SHP77 treated with DMSO at 0.1 percent for 48 hours (cell line): Measurements from ENCODE around the gene ADARB2.
"Not testable (repeated sequence)": the region's sequence is repeated elsewhere in the genome, so short reads cannot be mapped to it uniquely, and the experiment has no call there.

Experiments
- DNase-seq: peaks from one replicate; lab custom pipeline; 2025; lab: John Stamatoyannopoulos, UW

ADARB2 gene

GRCh38 chr10:1425879-1426278 lies 311.4 kb downstream of the ADARB2 start:
- DNase-seq: no peak

GRCh38 chr10:1424648-1425047 lies 312.7 kb downstream of the ADARB2 start:
- no peak for DNase-seq

- no peak for DNase-seq
These were observed 313.6 kb downstream of the ADARB2 start for GRCh38 chr10:1423676-1424253.

GRCh38 chr10:1422275-1422674 lies 315.1 kb downstream of the ADARB2 start:
- no peak for DNase-seq

- peak; percentile 54 for DNase-seq
These were observed 316.5 kb downstream of the ADARB2 start for GRCh38 chr10:1420661-1421362.

- DNase-seq: no peak
These were observed 317.3 kb downstream of the ADARB2 start for GRCh38 chr10:1419796-1420610.

GRCh38 chr10:1418031-1418550 lies 319.2 kb downstream of the ADARB2 start:
- no peak for DNase-seq

GRCh38 chr10:1417574-1417973 lies 319.8 kb downstream of the ADARB2 start:
- DNase-seq: no peak

GRCh38 chr10:1416456-1417037 lies 320.8 kb downstream of the ADARB2 start:
- DNase-seq: no peak

- no peak for DNase-seq
These were observed 322.4 kb downstream of the ADARB2 start for GRCh38 chr10:1414893-1415292.

- not testable (repeated sequence) for DNase-seq
These were observed 323.0 kb downstream of the ADARB2 start for GRCh38 chr10:1414346-1414745.

- no peak for DNase-seq
These were observed 323.5 kb downstream of the ADARB2 start for GRCh38 chr10:1413823-1414222.

- DNase-seq: peak; percentile 22
These were observed 324.1 kb downstream of the ADARB2 start for GRCh38 chr10:1413256-1413655.

- no peak for DNase-seq
These were observed 324.7 kb downstream of the ADARB2 start for GRCh38 chr10:1412531-1413189.

GRCh38 chr10:1411956-1412355 lies 325.4 kb downstream of the ADARB2 start:
- no peak for DNase-seq

GRCh38 chr10:1411451-1411850 lies 325.9 kb downstream of the ADARB2 start:
- DNase-seq: no peak

- DNase-seq: no peak
These were observed 326.6 kb downstream of the ADARB2 start for GRCh38 chr10:1410469-1411395.

- no peak for DNase-seq
These were observed 327.3 kb downstream of the ADARB2 start for GRCh38 chr10:1410032-1410431.

- DNase-seq: no peak
These were observed 327.9 kb downstream of the ADARB2 start for GRCh38 chr10:1409392-1409791.

- DNase-seq: no peak
These were observed 328.5 kb downstream of the ADARB2 start for GRCh38 chr10:1408651-1409367.
